Measurements from ENCODE around the gene FBXO48. TPM values are rescaled to one million over a fixed set of nuclear protein-coding genes. Genes with fewer than 3 reads are reported as not detected.
"Not testable (repeated sequence)": the region's sequence is repeated elsewhere in the genome, so short reads cannot be mapped to it uniquely, and the experiment has no call there.

FBXO48 gene
- polyA plus RNA-seq (2013, experiment 1 of 2; ENCODE audit: insufficient read length), result 0.81 TPM
- 0.85 TPM for polyA plus RNA-seq (2013, experiment 2 of 2; ENCODE audit: insufficient read length)

- DNase-seq, result peak; percentile 100
These were observed at the start of gene FBXO48, which contains the start of gene APLF for GRCh38 chr2:68467077-68467960. FBXO48 (minus strand) TSS chr2:68467294; CDS start chr2:68465145, 2,149 bp downstream. APLF (plus strand) TSS chr2:68467585; CDS start chr2:68467732, 147 bp downstream.

GRCh38 chr2:68516051-68516955 lies 49.2 kb upstream of the FBXO48 start:
- DNase-seq, result no peak

- DNase-seq, result no peak
These were observed 47.3 kb upstream of the FBXO48 start for GRCh38 chr2:68514316-68514929.

- DNase-seq, result no peak
These were observed 45.9 kb upstream of the FBXO48 start for GRCh38 chr2:68512966-68513365.

GRCh38 chr2:68512326-68512725 lies 45.2 kb upstream of the FBXO48 start:
- DNase-seq, result no peak

- no peak for DNase-seq
These were observed 39.1 kb upstream of the FBXO48 start for GRCh38 chr2:68506170-68506569.

GRCh38 chr2:68505603-68506159 lies 38.6 kb upstream of the FBXO48 start:
- no peak for DNase-seq

- DNase-seq, result no peak
These were observed 34.7 kb upstream of the FBXO48 start for GRCh38 chr2:68501768-68502167.

- DNase-seq, result no peak
These were observed 33.6 kb upstream of the FBXO48 start for GRCh38 chr2:68500649-68501048.

- no peak for DNase-seq
These were observed 32.0 kb upstream of the FBXO48 start for GRCh38 chr2:68499133-68499532.

GRCh38 chr2:68491582-68491981 lies 24.5 kb upstream of the FBXO48 start:
- no peak for DNase-seq

GRCh38 chr2:68489282-68489681 lies 22.2 kb upstream of the FBXO48 start:
- DNase-seq, result no peak

GRCh38 chr2:68488605-68489004 lies 21.5 kb upstream of the FBXO48 start:
- DNase-seq, result not testable (repeated sequence)

- peak; percentile 34 for DNase-seq
These were observed 20.8 kb upstream of the FBXO48 start for GRCh38 chr2:68487773-68488355.

GRCh38 chr2:68483011-68483410 lies 15.9 kb upstream of the FBXO48 start:
- DNase-seq, result no peak

- no peak for DNase-seq
These were observed 15.3 kb upstream of the FBXO48 start for GRCh38 chr2:68482296-68482820.

GRCh38 chr2:68478688-68479087 lies 11.6 kb upstream of the FBXO48 start:
- DNase-seq, result no peak

- DNase-seq, result no peak
These were observed 9.4 kb upstream of the FBXO48 start for GRCh38 chr2:68476454-68476853.

- no peak for DNase-seq
These were observed 8.5 kb upstream of the FBXO48 start for GRCh38 chr2:68475576-68475975.

GRCh38 chr2:68475110-68475509 lies 8.0 kb upstream of the FBXO48 start:
- no peak for DNase-seq

- no peak for DNase-seq
These were observed 5.8 kb upstream of the FBXO48 start for GRCh38 chr2:68472796-68473414.

Measured in fibroblast of skin of scalp (primary cell).